MM.1S (cell line): ENCODE measurements around the gene EMX2.

Experiments
- CTCF ChIP-seq: fragments of 300-600 bp; sonication (generic); IDR thresholded peaks from 2 replicates; pipeline ENCODE4 v1.5.1; 2016; ENCODE audit warnings: antibody characterized with exemption, low read length, mixed read lengths
- EZH2 ChIP-seq: fragments of 300-600 bp; sonication (generic); optimal IDR thresholded peaks from 2 replicates; pipeline ENCODE3; 2017; ENCODE audit warnings: low read depth, mild to moderate bottlenecking, antibody characterized with exemption, low read length, mixed read lengths

- TF ChIP-seq CTCF (no peak), EZH2 (no peak)
Observed at GRCh38 chr10:117563780-117564179, 21.2 kb downstream of the EMX2 start.
